ENCODE results near the gene PCP2.

The PCP2 gene

DNA sequence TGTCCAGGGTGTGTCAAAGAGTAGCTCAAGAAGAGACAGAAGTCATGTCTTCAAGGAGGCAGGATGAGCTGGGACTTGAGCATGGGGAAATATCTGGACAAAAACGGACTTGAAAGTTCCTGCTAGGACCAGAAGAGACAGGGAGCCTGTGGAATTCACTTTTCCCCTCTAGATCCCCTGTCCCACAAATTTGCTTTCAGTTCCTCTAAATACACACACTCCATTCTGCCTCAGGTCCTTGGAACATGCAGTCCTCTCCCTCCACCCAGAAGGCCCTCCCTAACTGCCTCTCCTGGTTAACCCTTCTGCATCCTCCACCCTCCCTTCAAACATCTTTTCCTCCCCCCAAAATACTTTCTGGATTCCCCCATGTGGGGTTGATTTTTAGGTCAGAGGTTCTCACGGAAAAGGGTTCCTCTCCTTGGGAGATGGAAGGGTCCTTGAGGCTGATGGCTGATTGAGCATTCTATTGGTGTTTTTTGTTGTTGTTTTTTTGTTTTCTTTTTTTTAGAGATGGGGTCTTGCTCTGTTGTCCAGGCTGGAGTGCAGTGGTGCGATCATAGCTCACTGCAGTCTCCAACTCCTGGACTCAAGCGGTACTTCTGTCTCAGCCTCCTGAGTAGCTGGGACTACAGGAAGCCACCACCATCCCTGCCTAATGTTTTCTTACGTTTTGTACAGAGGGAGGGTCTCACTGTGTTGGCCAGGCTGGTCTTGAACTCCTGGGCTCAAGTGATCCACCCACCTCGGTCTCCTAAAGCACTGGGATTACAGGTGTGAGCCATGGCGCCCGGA, 28.4 kb upstream of the PCP2 start:
- no peak for DNase-seq (ENCODE audit: low spot score)

DNA sequence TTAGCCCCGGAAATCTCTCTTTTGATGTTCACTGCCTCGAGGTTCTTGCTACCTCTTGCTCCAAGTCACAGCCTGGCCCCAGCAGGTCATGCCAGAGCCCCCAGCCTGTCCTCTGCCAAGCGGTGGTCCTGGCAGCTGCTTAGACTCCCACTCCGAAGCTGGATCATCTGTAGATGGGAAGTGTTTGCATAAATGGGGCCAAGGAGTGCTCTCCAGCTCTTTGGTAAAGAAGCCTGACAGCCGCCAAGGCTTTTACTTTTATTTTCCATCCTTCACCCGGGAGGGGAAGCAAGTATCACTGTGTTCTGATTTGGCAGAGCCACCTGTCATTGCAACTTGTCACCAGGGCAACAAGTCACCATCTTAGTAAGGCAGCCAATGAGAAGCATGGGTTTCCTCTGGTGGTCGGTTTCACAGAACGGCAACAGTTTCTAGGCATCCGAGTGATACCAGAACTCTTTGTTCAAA, 24.7 kb upstream of the PCP2 start:
- DNase-seq (ENCODE audit: low spot score), result no peak

DNA sequence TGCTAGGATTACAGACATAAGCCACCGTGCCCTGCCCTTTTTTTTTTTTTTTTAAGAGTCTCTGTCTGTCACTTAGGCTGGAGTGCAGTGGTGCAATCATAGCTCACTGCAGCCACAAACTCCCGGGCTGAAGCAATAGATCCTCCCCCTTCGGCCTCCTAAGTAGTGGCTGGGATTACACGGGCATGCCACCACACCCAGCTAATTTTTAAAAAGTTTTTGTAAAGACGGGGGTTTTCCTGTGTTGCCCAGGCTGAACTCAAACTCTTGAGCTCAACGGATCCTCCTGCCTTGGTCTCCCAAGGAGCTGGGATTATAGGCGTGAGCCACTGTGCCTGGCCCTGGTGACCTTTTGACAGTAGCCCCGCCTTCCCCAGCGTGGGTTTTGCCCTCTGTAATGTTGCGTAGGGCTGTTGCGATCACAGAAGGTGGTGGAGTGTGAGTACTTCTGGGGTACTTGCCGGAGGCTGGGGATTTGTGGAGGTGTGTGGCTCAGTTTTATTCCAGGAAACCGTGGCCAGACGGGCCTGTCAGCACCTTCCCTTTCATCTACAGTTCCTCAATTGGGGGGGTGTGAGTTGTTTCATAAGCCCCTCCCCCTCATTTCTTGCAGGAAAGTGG, 23.7 kb upstream of the PCP2 start:
- DNase-seq (ENCODE audit: low spot score), result no peak

DNA sequence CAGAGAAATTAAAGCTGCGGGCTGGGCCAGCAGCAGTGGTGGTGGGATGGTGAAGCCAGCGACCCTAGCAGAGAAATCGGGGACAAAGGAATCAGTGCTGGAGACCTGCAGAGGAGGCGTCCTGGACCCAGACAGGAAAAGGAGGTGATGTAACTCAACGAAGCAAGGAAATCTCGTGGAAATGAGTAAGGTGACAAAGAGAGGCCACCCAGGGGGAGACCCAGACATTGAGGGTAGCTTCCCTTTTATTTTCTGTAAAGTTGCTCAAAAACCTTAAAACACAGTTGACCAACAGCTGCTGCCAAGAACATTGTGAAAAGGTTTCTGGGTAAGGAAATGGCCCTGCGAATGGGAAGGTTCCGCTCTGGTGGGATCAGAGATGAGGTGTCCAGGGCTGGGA, 22.1 kb upstream of the PCP2 start:
- no peak for DNase-seq (ENCODE audit: low spot score)

DNA sequence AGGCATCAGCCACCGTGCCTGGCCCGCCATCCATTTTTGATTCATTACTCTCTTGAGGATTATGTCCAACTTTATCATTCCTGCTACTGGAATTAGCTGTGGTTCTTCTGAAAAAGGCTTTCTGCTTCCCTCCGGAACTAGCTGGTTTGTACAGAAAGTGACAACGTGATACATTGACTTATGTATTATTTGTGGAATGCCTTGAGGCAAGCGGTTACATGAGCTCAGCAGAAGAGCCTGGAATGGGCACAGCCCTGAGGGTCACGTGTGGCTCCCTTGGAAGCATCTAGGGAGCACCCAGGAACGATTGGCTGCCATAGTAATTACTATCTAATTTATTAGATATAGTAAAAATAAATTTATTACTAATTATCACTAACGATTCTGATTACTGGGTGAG, 20.9 kb upstream of the PCP2 start:
- no peak for DNase-seq (ENCODE audit: low spot score)

DNA sequence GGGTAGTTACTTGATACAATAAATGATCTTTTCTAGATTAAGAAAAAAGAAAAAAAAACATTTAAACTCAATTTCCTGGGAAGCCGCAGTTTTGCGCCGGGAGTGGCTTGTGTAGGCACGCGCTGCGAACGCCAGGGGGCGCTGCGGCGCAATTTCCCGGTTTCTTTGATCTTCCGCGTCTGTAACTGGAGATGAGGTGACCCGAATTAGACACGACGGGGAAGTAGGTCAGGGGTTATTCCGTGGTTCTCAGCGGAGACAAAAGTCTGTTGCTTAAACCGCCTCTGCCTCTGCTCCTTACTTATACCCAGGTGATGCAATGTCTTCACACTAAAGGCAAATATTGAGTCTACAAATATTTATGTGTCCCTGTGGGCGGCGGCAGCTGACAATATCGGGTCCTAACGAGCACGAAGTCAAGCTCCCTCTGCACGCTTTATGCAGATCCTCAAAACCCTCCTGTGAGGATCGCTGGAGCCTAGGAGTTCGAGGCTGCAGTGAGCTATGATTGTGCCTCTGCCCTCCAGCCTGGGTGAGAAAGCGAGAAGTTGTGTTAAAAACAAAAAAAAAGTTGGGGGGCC, 18.6 kb upstream of the PCP2 start:
- peak; percentile 95 for DNase-seq (ENCODE audit: low spot score)

DNA sequence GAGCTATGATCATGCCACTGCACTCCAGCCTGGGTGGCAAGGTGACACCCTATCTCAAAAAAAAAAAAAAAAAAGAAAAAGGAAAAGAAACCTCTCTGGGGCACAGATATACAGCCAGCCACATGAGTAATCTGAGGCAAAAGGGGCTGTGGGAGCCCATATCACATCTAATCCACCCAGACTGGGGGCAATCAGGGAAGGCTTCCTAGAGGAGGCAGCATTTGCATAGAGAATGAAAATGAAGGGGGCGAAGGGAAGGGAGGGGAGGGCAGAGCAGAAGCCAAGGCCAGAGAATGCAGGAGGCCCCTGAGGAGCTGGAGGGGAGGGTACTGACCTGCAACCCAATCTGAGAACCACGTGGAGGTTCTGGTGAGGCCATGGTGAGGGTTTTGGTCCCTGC, 16.6 kb upstream of the PCP2 start:
- DNase-seq (ENCODE audit: low spot score), result no peak

DNA sequence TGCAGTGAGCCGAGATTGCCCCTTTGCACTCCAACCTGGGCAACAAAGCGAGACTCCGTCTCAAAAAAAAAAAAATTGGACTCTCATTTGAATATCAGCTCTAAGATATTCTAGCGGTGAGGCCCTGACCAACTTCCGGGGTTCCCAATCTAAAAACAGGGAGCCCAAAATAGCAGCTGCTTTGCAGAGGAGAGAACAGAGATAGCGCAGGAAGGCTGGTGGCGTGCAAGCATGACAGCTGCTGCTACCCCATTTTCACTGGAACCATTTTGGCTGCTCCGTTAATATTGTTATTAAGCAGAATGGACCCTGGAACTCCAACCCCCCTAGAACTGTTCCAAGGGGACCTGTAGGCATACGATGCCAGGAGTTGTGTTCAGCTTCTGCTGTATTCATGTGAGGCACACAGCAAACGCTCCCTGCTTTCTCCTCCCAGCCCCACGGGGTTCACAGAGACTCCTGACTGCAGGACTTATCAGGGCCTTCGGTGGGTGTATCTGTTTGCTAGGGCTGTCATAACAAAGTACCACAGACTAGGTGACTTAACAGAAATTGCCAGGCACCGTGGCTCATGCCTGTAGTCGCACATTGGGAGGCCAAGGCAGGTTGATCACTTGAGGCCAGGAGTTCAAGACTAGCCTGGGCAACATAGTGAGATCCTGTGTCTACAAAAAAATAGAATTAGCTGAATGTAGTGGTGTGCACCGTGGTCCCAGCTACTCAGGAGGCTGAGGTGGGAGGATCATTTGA, 14.9 kb upstream of the PCP2 start:
- no peak for DNase-seq (ENCODE audit: low spot score)

DNA sequence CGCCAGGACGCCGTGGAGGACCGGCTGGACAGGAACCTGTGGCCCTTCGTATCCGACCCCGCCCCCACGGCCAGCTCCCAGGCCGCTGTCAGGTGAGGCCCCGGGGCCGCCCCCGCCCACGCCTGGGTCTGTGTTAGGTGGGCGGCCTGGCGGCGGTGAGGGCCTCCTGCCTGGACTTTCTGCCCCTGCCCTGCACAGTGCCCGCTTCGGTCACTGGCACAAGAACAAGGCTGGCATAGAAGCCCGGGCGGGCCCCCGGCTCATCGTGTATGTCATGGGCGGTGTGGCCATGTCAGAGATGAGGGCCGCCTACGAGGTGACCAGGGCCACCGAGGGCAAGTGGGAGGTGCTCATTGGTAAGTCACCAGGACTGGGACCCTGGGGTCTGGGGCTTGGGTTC, 13.6 kb upstream of the PCP2 start:
- no peak for DNase-seq (ENCODE audit: low spot score)

DNA sequence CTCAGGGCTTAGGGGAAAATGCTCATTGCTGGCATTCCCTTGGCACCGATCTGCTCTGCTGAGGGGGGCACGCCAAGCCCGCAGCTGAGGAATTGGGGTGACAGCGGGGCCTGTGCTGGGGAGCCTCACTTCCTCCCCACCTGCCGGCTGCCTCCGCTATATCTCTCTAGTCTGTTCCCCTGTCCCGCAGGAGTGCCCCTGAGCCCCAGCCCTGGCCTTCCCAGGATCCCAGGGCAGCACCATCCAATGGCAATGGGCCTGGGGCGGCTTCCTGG, 12.8 kb upstream of the PCP2 start:
- DNase-seq (ENCODE audit: low spot score), result no peak

DNA sequence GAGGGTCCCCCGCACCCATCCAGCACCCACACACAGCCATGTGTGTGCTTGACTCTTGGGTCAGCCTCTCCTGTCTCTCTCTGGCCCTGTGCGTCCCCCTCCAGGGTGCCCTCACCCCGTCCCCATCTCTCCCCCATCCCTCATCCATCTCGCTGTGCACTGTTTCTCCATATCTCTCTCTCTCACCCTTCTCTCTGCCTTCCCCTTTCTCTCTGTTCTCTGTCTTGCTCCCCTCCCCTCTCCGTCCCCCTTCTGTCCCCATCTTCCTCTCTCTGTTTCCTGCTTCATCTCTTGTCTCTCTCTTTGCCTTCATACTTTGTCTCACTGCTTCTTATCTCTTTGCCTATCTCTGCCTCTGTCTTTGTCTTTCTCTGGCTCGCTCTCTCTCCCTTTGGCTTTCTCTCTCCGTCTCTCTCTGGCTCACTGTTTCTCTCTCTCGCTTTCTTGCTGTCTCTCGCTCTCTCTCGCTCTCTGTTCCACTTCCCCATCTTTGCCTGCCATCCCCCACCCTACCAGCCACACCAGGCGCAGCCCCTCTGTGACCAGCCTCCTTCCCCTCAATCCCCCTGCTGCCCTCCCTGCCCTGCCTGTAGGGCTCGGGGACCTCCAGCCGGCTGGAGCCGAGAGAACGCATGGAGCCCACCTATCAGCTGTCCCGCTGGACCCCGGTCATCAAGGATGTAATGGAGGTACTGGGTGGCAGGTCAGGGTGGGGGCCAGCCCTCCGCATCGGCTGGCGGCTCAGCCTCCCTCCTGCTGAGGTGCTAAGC, 12.3 kb upstream of the PCP2 start:
- DNase-seq (ENCODE audit: low spot score), result no peak

DNA sequence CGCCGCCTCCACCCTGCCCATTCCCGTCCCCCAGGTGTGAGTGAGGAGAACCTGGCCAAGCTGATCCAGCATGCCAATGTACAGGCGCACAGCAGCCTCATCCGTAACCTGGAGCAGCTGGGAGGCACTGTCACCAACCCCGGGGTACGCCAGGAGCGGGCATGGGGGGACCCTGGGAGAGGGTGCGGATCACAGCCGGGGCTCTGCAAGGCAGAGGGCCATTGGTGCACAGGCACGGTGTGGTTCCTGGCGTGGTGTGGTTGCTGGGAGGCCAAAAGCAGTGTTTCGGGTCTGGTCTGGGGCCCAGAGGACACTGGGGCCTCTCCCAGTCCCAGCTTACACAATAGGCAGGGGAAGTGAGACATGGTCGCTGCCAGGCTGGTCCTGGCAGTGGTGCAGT, 11.6 kb upstream of the PCP2 start:
- no peak for DNase-seq (ENCODE audit: low spot score)

DNA sequence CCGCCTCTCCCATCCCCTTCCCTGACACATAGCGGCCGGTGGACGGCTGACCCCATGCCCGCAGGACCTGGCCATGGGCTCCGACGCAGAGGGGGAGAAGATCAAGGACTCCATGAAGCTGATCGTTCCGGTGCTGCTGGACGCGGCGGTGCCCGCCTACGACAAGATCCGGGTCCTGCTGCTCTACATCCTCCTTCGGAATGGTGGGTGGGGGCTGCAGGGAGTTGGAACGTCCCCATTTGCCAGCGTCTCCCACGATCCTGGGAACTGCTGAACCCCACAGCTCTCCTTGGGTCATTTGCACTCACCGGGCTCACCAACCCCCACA, 11.0 kb upstream of the PCP2 start:
- DNase-seq (ENCODE audit: low spot score), result no peak

DNA sequence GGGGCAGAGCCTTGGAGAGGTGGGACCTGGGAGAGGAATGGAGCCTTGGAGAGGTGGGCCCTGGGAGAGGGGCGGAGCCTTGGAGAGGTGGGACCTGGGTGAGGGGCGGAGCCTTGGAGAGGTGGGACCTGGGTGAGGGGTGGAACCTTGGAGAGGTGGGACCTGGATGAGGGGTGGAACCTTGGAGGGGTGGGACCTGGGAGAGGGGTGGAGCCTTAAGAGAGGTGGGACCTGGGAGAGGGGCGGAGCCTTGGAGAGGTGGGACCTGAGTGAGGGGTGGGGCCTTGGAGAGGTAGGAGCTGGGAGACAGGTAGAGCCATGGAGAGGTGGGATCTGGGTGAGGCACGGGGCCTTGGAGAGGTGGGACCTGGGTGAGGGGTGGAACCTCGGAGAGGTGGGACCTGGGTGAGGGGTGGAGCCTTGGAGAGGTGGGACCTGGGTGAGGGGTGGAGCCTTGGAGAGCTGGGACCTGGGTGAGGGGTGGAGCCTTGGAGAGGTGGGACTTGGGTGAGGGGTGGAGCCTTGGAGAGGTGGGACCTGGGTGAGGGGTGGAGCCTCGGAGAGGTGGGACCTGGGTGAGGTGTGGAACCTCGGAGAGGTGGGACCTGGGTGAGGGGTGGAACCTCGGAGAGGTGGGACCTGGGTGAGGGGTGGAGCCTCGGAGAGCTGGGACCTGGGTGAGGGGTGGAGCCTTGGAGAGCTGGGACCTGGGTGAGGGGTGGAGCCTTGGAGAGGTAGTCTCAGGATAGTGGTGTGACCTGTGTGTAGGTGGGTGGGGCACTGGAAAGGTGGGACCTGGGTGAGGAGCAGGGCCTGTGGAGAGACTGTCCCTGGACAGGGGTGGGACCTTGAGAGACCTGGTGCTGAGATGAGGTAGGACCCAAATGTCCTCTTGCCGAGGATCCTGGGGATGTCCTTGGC, 10.4 kb upstream of the PCP2 start:
- peak; percentile 38 for DNase-seq (ENCODE audit: low spot score)

DNA sequence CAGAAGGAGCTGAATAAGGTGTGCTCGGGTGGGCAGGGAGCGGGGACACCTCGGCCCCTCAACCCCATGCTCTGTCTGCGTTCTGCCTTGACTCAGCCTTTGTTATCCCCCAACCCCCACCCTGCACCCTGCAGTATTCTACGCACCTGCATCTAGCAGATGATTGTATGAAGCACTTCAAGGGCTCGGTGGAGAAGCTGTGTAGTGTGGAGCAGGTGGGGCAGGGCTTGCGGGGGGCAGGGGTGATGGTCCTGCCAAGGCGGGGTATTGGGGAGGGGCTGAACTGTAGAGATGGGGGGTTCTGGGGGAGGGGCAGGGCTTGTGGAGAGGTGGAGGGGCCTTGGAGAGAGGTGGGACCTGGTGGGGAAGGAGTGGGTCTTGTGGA, 9.5 kb upstream of the PCP2 start:
- no peak for DNase-seq (ENCODE audit: low spot score)

DNA sequence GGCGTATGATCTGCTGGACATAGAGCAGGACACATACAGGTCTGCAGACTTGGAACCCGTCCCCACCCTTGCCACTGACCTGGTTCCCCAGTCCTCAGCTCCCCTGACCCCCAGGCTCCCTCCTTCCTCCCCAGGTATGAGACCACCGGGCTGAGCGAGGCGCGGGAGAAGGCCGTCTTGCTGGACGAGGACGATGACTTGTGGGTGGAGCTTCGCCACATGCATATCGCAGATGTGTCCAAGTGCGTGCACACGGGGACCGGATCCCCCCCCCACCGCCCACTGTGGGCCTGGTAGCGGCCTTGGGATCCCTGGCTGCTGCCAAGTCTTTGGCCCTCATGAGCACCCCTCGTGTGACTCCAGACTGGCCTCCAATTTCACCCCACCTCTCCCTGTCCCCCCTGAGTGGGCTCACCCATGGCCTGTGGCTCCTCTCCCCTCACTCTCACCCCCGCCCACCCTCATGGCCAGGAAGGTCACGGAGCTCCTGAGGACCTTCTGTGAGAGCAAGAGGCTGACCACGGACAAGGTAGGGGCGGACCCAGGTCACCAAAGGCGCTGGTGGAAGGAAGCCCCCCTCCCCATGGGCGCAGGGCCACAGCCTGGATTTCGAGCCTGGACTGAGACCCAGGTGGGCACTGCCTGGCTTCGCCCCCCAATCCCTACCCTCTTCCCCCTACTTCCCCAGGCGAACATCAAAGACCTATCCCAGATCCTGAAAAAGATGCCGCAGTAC, 8.9 kb upstream of the PCP2 start:
- DNase-seq (ENCODE audit: low spot score), result no peak

DNA sequence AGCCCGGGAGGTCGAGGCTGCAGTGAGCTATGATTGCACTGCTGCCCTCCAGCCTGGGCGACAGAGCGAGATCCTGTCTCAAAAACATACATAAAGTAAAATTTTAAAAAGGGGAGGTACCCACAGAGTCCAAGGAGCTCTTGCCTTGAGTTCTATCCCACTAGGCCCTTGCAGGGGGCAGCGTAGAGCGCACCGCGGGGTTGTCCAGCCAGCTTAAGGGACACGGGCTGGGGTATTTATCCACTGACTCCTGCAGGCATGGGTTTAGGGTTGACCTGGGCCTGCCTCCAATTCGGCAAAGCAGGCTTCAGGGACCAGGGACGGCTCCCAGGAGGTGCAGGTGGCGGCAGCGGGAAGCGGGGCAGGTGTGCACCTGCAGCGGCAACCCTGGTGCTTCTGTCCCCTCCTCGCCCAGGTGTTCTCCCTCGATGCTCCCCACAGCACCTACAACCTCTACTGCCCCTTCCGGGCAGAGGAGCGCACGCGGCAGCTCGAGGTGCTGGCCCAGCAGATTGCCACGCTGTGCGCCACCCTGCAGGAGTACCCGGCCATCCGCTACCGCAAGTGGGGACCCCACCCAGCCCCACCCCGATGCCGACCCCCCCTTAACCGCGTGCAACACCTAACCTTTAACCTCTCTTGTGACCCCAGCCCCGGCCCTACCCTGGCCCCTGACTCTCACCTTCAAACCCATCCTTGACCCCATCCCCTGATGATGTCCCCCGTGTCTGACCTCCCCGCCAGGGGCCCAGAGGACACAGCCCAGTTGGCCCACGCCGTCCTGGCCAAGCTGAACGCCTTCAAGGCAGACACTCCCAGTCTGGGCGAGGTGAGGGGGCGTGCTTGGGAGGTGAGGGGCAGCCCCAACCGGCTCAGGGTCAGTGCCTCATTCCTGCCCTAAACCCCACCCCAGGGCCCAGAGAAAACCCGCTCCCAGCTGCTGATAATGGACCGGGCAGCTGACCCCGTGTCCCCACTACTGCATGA, 8.1 kb upstream of the PCP2 start:
- DNase-seq (ENCODE audit: low spot score), result no peak

DNA sequence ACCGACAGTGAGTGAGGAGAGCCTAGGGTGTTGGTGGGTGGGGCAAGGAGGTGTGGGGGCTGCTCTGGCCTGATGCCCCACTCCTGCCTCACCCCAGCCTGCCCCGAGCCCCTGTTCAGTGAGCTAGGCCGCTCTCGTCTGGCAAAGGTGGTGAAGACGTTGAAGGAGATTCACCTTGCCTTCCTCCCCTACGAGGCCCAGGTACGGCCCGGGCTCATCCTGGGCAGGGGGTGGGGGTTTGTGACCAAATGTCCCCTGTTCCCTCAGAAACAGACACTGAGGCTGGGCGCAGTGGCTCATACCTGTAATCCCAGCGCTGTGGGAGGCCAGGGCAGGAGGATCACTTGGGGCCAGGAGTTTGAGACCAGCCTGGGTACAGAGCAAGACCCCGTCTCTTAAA, 7.3 kb upstream of the PCP2 start:
- no peak for DNase-seq (ENCODE audit: low spot score)

DNA sequence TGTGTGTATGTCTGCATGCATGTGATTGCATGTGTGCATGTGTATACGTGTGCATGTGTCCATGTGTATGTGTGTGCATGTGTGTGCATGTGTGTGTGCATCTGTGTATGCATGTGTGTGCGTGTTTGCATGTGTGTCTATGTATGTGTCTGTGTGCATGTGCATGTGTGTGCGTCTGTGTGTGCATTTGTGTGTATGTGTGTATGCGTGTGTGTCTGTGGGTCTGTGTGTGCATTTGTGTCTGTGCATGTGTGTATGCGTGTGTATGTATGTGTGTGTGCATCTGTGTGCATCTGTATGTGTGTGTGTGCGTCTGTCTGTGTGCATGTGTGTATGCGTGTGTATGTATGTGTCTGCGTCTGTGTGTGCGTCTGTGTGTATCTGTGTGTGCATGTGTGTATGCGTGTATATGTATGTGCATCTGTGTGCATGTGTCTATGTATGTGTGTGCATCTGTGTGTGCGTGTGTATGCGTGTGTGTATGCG, 6.4 kb upstream of the PCP2 start:
- no peak for DNase-seq (ENCODE audit: low spot score)

All from SW480 (cell line).